Measurements from ENCODE around the gene ZNF215.
"Not testable (repeated sequence)": the region's sequence is repeated elsewhere in the genome, so short reads cannot be mapped to it uniquely, and the experiment has no call there.

Gene ZNF215
- total RNA-seq = 0 to 0.07 reads per million in 2 donors

DNA sequence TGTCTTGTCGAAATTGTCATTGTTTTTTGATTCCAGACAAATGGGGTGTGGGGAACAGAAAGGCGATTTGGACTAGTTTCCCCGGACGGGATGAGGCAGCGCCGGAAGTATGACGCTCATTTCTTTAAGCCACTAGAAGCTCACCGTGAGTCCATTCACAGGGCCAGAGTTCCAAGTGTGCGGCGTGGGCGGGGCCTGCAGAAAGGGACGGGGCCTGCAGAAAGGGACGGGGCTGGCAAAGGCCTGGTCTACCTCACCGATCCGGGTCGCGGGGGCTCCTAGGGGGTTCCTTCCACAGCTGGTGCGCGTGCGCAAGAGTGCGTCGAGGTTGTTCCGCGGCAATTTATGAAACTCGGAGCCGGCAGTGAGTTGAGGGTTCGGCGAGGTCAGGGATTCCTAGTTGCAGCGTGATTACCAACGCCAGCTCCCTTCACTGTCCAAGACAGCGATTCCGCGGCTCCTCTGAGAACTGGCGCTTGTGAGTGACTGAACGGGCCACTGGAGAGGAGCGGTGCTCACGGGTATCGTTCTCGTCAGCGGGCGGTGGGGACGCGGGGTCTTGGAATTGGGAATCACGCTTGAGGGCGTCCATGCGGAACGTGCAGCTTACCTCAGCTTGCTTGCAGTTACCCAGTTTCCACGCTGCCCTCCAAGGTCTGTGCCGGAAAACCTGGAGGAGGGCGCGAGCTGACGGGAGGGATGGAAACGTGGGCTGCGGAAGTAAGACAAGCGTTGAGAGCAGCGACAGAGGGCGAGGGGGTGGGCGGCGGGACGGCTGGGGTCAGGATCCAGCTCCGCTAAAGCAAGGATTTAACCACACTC lies at the start of gene ZNF215:
TSS of gene ZNF215 (plus strand) at position 219 of the 822 bp plus-strand sequence. CDS start 5,847 bp downstream, outside the sequence.
- DNase-seq = no peak

DNA sequence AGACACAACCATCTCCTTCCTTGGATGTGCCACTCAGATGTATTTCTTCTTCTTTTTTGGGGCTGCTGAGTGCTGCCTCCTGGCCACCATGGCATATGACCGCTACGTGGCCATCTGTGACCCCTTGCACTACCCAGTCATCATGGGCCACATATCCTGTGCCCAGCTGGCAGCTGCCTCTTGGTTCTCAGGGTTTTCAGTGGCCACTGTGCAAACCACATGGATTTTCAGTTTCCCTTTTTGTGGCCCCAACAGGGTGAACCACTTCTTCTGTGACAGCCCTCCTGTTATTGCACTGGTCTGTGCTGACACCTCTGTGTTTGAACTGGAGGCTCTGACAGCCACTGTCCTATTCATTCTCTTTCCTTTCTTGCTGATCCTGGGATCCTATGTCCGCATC lies 49.3 kb upstream of the ZNF215 start:
- DNase-seq = no peak

DNA sequence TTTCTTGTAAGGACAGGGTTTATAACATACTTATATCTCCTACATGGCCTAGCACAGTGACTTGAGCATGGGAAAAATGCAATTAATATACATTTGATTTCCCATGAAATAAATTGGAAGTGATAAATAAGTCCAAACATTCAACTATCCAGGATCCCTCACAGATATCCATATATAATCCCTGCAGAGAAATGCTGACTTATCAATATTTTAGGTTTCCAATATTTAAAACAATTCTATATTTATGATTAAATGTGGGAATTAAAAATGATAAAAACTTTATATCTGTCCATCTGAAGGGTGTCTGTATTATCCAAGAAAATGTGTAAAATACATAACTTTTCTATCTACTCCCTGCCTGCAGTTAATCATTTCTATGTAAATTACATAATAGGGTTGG lies 43.5 kb upstream of the ZNF215 start:
- no peak for DNase-seq

DNA sequence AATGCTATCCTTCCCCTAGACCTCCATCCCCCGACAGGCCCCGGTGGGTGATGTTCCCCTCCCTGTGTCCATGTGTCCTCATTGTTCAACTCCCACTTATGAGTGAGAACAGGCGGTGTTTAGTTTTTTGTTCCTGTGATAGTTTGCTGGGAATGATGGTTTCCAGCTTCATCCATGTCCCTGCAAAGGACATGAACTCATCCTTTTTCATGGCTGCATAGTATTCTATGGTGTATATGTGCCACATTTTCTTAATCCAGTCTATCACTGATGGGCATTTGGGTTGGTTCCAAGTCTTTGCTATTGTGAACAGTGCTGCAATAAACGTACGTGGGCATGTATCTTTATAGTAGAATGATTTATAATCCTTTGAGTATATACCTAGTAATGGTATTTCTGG lies 38.5 kb upstream of the ZNF215 start:
- DNase-seq = not testable (repeated sequence)

DNA sequence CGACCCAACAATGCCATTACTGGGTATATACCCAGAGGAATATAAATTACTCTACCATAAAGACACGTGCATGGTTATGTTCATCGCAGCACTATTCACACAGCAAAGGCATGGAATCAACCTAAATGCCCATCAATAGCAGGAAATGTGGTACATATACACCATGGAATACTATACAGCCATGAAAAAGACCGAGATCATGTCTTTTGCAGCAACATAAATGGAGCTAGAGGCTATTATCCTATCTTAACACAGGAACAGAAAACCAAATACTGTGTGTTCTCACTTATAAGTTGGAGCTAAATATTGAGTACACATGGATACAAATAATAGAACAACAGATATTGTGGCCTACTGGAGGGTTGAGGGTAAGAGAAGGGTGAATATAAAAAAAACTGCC lies 37.4 kb upstream of the ZNF215 start:
- no peak for DNase-seq

DNA sequence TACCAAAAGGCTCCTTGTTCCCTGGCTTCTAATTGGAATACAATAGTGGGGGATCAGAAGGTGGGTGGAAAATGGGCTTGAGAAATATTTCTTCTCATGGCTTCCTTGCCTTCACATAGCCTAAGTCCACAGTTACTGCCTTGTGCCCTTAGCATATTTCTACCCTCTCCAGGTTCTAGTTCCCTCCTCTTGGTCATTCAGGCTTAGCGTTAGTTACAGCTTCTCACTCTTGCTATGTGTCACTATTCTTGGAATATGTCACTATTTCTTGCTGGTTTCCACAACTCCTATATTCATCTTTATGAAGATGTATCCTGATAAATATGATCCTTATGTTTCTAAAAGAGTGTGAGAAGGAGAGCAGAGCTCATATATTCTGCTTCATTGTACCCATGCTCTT lies 36.4 kb upstream of the ZNF215 start:
- no peak for DNase-seq

DNA sequence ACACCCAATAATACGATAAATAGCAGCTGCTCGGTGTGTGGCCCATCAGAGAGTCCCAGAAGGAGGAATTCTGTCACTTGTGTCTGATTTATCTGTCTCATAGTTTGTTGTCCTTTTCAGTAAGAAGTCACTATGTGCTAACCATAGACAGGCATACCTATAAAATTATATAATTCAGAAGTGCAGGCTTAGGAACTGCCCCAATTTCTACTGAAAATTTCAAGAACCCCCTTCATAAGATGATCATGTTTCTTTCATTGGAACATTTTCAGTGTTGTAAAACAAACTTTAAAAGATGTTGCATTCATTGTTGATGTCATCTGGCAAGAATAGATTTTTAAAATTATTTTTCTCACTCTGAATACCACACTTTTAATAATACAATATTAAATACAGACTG lies 33.8 kb upstream of the ZNF215 start, which contains the start of gene OR2D2:
TSS of gene OR2D2 (minus strand) at position 101 of the 400 bp plus-strand sequence. CDS start at position 101, 0 bp downstream.
- DNase-seq = no peak

DNA sequence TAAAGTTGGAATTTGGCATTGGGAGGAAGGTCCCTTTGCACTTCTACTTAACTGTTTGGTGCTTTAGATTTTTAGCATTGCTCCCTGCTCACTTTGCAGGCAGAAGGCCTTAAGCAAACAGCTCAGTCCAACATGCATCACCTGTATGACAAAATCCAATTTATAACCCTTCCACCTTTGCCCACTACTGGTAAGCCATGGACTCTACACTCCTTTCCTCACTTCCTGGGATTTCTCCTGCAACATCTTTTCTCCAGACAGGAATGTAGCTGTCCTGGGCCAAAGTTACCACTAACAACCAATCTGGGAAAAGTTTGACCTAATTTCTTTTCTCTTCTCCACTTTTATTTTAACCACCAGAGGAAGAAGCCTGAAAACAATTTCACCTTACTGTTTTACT lies 32.1 kb upstream of the ZNF215 start:
- DNase-seq = no peak

DNA sequence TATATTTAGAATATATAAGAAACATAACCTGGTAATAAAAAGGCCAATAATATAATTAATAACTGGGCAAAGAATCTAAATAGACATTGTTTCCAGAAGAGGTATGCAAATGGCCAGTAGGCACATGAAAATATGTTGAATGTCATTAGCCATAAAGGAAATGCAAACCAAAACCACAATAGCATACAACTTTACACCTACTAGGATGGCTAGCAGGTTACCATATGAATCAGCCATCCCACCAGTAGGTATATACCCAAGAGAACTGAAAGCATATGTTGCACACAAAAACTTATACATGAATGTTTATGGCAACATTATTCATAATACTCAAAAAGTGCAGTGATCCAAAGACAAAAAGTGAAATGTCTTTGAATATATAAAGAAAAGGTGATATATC lies 31.2 kb upstream of the ZNF215 start:
- no peak for DNase-seq

DNA sequence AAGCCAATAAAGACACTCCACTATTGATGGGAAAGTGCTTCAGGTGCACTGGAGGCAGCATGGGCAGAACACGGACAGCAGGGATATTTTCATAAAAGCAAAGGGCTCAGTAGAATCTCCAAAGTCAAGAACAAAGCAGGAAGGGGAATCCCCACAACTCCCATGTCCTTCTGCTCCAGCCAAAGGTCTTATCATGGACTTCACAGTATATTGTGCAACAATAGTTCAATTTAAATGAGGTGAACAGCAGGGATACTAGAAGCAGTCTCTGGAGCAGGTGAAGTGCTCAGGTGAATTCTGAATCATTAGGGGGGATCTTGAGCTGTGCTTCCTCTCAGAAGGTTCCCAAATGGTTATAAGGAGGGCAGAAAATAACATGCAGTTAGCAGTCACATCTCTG lies 27.3 kb upstream of the ZNF215 start:
- no peak for DNase-seq

DNA sequence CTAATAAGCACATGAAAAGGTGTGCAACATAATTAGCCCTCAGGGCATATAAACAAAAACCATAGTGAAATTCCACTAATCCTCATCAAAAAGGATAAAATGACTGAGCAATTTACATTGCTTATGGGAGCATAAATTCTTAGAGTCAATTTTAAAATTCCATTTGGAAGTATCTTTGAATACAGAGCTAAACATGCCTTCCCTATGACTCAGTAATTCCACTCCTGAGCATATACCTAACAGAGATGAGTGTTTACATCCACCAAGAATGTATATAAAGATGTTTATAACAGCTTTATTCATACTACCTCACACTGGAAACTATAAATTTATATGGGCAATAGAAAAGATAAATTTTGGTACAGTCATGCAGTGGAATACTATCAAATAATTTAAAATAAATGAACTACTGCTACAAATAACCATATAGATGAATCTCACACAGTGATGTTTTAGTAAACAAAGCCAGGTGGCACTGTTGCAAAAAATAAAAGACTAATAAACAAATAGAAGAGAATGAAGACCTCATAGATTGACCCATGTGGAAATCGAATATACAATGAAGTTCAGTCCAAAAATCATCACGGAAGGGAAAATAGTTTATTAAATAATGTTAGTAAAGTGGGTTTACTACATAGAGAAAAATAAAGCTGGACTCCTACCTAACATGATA lies 25.8 kb upstream of the ZNF215 start:
- DNase-seq = no peak

DNA sequence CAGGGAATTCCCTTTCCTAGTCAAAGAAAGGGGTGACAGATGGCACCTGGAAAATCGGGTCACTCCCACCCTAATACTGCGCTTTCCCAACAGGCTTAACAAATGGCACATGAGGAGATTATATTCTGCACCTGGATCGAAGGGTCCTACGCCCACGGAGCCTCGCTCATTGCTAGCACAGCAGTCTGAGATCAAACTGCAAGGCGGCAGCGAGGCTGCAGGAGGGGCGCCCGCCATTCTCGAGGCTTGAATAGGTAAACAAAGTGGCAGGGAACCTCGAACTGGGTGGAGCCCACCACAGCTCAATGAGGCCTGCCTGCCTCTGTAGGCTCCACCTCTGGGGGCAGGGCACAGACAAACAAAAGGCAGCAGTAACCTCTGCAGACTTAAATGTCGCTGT lies 21.4 kb upstream of the ZNF215 start:
- DNase-seq = not testable (repeated sequence)

DNA sequence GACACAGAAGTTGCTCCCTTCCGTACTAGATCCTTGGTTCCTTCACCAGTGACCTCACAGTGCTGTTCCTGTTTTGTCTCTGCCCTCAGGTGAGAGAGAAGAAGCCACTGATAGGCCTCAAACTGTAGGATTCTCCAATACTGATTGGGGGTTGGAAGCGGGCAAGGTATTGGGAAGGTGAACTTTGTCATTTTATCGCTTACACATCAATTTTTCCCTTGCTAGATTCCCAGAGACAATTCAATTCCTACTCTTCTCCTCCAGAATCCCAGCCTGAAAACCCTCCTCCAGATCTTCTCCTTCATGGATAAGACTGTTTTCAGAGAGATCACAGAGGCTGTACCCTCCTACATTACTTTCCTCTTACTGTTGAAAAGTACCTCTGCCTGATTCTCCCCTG lies 14.8 kb upstream of the ZNF215 start:
- DNase-seq = no peak

DNA sequence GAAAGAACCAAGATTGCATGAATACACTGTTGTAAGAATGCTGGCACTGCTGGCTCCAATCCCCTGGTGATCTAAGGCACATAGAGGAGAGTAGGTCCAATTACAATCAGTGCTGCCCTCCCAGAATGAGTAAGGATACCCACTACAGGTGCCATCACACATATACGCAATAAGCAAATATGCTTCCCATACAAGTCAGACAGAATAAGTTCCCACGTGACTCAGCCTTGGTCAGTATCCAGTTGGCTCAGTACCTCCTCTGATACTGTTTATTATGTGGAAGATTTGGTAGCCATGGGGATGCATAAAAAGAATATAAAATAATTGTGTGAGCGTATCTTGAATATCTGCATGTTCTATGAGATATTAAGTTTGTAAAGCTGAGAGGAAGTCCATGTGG lies 14.3 kb upstream of the ZNF215 start:
- no peak for DNase-seq

DNA sequence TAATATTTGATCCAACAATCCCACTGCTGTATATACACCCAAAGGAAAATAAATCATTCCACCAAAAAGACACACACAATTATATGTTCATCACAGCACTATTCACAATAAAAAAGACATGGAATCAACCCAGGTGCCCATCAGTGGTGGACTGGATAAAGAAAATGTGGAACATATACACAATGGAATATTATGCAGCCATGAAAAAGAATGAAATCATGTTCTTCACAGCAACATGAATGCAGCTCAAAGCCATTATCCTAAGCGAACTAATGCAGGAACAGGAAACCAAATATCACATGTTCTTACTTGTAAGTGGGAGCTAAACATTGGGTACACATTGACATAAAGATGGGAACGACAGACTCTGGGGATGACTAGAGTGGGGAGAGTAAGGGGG lies 6.5 kb upstream of the ZNF215 start:
- DNase-seq = no peak

DNA sequence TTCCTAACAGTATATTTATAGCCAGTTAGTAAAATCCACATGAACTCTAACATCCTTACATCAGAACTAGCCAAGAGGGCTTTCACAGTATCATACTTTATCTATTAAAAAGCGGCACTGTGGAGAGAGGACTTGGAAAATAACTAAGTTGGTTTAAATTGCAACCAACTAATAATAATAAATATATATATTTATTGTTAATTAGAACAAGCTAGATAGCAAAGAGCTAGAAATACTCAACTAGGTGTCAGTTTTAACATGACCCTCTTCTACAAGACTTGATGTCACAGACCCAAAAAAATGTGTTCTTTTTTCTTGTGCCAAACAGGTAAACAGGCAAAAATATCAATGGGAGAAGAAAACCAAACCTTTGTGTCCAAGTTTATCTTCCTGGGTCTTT lies 5.5 kb upstream of the ZNF215 start, which contains the start of gene OR2D3:
TSS of gene OR2D3 (plus strand) at position 301 of the 400 bp plus-strand sequence. CDS start at position 301, 0 bp downstream.
- DNase-seq = no peak

DNA sequence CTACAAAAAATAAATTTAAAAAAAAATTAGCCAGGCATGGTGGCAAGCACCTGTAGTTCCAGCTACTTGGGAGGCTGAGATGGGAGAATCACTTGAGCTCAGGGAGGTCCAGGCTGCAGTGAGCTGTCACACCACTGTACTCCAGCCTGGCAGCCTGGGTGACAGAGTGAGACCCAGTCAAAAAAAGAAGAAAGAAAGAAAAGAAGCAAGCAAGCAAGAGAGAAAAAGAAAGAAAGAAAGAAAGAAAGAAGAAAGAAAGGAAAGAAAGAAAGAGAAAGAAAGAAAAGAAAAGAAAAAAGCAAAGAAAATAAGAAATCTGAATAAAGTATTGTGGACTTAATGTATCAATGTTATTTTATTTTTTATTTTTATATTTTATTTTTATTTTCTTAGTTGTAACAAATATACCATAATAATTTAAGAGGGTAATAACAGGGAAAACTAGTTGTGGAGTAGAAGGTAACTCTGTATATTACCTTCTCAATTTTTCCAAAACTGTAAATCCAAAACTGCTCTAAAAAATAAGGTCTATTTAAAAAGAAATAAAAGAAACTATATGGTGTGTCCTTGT lies 1.1 kb upstream of the ZNF215 start:
- DNase-seq = no peak

DNA sequence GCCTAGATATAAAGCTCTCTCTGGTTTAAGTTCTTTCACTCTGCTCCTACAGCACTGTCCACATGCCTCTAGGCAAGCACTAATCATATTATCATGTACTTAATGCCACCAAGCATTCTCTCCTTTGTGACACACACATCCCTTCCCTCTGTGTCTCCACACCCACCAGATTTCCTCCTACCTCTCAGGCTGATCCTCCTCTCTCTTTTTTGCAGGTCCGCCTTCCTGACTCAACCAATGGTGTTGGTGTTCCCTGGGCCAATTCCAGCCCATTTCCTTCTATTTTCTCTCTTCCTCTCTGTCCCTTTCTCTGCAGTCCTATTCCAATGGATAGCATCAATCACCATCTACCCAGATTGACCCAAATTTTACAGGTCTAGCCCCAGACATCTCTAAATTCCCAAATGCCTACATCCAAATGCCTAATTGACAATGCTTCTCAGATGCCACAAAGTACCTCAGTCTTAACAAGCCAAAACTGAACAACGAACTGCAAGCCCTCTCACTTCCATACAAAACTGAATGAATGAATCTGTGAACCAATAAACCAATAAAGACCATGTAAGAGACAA lies 504 bp upstream of the ZNF215 start:
- no peak for DNase-seq

DNA sequence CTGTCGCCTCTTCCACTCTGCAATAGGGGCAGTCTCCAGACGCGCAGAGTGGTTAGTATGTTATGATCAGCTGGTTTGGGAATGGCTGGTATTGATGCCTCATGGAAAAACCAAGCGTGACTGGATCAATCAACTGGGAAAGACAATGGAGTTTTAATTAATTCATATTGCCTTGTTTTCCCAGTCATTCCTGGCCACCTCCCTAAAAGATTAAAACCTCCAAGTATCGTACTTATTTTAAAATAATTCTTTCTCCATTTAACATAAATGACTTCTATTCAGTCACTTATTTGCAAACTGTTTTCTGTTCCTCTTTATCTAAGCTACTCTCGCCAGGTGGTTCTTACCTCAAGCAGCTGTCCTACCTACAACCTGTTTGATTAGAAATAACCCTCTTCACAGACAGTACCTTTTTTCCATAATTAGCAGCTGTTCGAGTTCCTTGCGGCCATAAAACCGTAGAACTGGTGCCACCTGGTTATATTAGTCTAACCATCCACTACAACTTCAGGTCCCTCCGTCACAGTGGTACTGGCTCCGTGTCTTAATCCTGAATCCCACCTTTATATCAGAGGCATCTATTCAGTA lies 898 bp downstream of the ZNF215 start:
- no peak for DNase-seq

DNA sequence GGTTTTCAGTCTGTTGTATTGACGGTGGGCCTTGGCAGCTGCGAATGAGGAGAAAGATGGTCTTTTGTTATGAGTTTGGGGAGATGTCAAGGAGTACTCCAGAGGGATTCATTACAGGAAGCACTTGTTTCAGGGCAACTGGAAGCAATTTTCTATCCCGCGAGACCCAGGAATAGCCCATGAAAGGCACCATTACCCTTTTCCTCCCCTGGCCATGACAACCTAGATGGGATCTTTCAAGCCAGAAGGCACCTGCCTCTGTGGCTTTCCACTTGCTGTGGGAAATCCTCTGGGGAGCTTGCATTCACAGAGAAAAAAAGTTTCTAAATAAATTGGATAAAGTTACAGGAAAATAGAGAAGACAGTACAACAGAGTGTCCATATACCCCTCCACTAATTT lies 2.7 kb downstream of the ZNF215 start:
- DNase-seq = no peak

DNA sequence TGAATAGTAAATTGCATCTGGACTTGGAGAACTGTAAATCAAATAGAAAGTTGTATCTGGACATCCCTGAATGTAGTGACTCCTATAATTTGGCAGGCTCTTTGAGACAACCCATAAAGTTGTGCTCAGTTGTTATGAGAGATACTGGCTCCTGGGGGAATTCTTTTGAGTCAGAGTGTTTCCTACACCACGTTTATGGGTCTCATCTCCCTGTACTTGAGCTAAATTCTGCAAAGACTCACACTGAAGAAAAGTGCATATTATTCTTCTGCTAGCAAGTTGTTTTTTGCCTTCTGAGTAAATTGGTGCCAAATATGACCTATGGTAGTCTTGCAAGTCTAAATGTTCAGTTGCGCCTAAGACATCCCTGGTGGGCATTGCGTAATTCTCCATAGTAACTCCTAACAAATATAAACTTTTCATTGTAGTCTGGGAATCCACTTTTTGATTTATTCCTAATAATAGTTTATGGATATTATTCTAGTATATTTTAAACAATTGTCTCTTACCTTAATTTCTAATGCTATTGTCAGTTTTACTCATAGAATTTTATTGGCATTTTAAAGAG lies 5.0 kb downstream of the ZNF215 start:
- no peak for DNase-seq

DNA sequence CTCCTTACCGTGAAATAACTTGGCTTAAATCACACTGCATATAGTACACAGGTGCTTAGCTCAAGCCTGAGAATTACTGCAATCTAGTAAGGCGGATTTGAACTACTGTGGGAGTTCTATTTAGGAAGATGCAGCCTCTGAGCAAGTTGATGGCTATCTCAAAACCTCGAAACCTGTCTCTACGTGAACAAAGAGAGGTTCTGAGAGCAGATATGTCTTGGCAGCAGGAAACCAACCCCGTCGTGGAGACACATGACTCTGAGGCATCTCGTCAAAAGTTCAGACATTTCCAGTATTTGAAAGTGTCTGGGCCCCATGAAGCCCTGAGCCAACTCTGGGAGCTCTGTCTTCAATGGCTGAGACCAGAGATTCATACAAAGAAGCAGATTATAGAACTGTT lies 5.9 kb downstream of the ZNF215 start:
- no peak for DNase-seq

DNA sequence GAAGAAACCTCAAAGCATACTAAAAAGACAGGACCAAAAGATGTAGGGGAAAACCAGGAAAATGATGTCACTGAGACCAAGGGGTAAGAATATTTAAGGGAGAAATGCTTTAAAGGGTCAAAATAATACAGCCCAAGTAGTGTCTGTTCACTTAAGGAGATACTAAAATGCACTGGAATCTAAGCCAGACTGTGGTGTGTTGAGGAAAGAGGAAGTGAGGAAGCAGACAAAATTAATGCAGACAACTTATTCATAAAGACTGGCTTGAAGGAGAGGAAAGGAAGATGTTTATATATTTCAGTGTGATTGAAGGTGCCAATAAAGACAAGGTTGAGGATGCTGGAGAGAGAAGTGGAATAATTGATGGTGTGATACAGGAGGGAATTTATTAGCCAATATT lies 15.7 kb downstream of the ZNF215 start:
- DNase-seq = no peak
